Neural crest cell (in vitro differentiated cells): Measurements from ENCODE around the gene OR9A2. TPM values are rescaled to one million over a fixed set of nuclear protein-coding genes. Genes with fewer than 3 reads are reported as not detected.
"Not testable (repeated sequence)": the region's sequence is repeated elsewhere in the genome, so short reads cannot be mapped to it uniquely, and the experiment has no call there.

Experiments used
- DNase-seq: peaks from one replicate; pipeline ENCODE4 v3.0.0; 2021; ENCODE audit warnings: low read depth, mixed read lengths, low spot score
- H3K27ac Mint-ChIP-seq: one replicate; pipeline ENCODE4 v1.8.0; 2021; ENCODE audit warnings: mild to moderate bottlenecking, mixed read lengths; ENCODE audit not compliant: unreplicated experiment
- H3K27me3 Mint-ChIP-seq: 2 replicates; pipeline ENCODE4 v1.8.0; 2021; ENCODE audit warnings: low read depth, mild to moderate bottlenecking, mixed read lengths
- H3K36me3 Mint-ChIP-seq: 2 replicates; pipeline ENCODE4 v1.8.0; 2021; ENCODE audit warnings: low read depth, mild to moderate bottlenecking, mixed read lengths
- H3K4me1 Mint-ChIP-seq: 2 replicates; pipeline ENCODE4 v1.8.0; 2021; ENCODE audit warnings: mixed read lengths
- H3K4me3 Mint-ChIP-seq: one replicate; pipeline ENCODE4 v1.8.0; 2021; ENCODE audit warnings: mild to moderate bottlenecking, mixed read lengths
- H3K9me3 Mint-ChIP-seq: 2 replicates; pipeline ENCODE4 v1.8.0; 2021; ENCODE audit warnings: mixed read lengths
- CTCF ChIP-seq: fragments of 200-600 bp; sonication (generic); conservative IDR thresholded peaks from 2 replicates; pipeline ENCODE4 v1.5.0; 2021; ENCODE audit warnings: antibody characterized with exemption, mild to moderate bottlenecking
- total RNA-seq: library from RNA; stranded (reverse); gene quantifications from 2 replicates; pipeline ENCODE4 v1.2.1, GENCODE V29; 2021

OR9A2 gene
- total RNA-seq, 1 donor from 2014 or later: not detected

DNA sequence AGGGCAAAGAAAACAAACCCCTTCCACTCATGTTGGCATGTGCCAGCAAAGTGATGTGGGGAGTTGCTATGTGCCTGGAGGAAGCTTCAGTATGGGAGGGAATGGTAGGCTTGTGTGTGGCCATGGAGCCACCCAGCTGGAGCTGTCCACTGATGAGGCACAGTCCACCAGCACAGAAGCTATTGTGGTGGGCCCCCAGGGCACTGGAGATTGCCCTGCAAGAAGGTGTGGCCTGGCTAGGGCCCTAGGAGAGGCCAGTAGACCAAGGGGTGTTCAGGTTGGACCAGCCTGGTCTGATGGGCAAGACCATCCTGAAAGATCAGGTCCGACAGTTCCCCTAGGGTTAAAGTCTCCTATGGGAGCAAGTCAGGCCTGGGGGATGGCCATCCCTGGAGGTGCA is 42.6 kb downstream of the OR9A2 start:
- TF ChIP-seq CTCF: no peak

DNA sequence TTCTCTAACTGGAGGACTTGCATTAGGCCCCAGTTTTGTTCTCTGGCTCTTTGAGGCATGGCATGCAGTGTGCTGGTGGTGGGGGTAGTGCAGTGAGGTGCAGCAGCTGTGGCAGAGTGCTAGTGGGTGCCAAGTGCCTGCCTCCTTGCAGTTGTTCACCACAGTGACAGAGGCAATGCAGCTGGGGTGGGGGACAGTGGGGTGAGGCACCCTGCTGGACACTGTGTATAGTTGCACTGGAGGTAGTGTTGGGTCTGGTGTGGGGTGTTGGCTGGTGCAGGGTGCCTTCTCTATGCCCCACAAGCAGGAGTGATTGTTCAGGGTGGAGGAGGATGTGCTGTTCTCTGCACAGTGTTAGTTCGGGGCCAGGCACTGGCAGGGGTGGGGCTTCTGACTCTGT is 43.1 kb downstream of the OR9A2 start:
- peaks cover 10% of the 10 kb centered on the region for H3K9me3 Mint-ChIP-seq
- no peak overlapping the region for H3K4me3 Mint-ChIP-seq
- no peak for TF ChIP-seq CTCF

More for the DNA sequence above, 42.6 kb downstream of the OR9A2 start:
- Mint-ChIP-seq H3K36me3 (no peaks in the 10 kb centered on the region), H3K9me3 (peaks cover 7% of the 10 kb centered on the region), H3K27ac (no peak overlapping the region), H3K27me3 (peaks cover 15% of the 10 kb centered on the region), H3K4me3 (no peak overlapping the region), H3K4me1 (no peaks in the 10 kb centered on the region)
- no peak for DNase-seq

DNA sequence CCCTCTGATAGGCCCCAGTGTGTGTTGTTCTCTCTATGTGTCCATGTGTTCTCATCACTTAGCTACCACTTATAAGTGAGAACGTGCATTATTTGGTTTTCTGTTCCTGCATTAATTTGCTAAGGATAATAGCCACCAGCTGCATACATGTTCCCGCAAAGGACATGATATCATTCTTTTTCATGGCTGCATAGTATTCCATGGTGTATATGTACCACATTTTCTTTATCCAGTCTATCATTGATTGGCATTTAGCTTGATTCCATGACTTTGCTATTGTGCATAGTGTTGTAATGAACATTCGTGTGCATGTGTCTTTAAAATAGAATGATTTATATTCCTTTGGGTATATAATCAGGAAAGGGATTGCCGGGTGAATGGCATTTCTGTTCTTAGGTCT is 48.5 kb downstream of the OR9A2 start:
- not testable (repeated sequence) for H3K27ac Mint-ChIP-seq, DNase-seq, H3K4me1 Mint-ChIP-seq, H3K4me3 Mint-ChIP-seq, H3K36me3 Mint-ChIP-seq
- Mint-ChIP-seq H3K9me3 (peaks cover 15% of the 10 kb centered on the region), H3K27me3 (peaks cover 18% of the 10 kb centered on the region)

More for the DNA sequence above, 43.1 kb downstream of the OR9A2 start:
- Mint-ChIP-seq H3K27ac (no peak overlapping the region), H3K36me3 (peaks cover under 1% of the 10 kb centered on the region), H3K4me1 (no peaks in the 10 kb centered on the region), H3K27me3 (peaks cover 15% of the 10 kb centered on the region)
- DNase-seq: no peak

Other genes with a start within 250 kb of the OR9A2 start
- gene EPHB6, start 172.1 kb downstream of the OR9A2 start, total RNA-seq: 12.3 and 12.5 TPM in 2 replicates
- 0.07 and 0.16 TPM in 2 replicates for gene TRPV6, start 141.4 kb downstream of the OR9A2 start, total RNA-seq
- 0.07 TPM in 1 of 2 replicates, not detected in the other for gene TRPV5, start 93.4 kb downstream of the OR9A2 start, total RNA-seq
- gene LLCFC1, start 87.6 kb downstream of the OR9A2 start, total RNA-seq: not detected in 2 replicates
- gene KEL, start 64.8 kb downstream of the OR9A2 start, total RNA-seq: 1.4 and 1.7 TPM in 2 replicates
- gene OR6V1, start 25.2 kb upstream of the OR9A2 start, total RNA-seq: not detected in 2 replicates
- gene PIP, start 104.9 kb upstream of the OR9A2 start, total RNA-seq: not detected in 2 replicates
- not detected in 2 replicates for gene TAS2R39, start 156.3 kb upstream of the OR9A2 start, total RNA-seq
- gene TAS2R40, start 194.9 kb upstream of the OR9A2 start, total RNA-seq: not detected in 2 replicates
- 51.0 and 54.1 TPM in 2 replicates for gene GSTK1, start 236.3 kb upstream of the OR9A2 start, total RNA-seq